ENCODE measurements around the gene PHOSPHO2.

Gene PHOSPHO2

DNA sequence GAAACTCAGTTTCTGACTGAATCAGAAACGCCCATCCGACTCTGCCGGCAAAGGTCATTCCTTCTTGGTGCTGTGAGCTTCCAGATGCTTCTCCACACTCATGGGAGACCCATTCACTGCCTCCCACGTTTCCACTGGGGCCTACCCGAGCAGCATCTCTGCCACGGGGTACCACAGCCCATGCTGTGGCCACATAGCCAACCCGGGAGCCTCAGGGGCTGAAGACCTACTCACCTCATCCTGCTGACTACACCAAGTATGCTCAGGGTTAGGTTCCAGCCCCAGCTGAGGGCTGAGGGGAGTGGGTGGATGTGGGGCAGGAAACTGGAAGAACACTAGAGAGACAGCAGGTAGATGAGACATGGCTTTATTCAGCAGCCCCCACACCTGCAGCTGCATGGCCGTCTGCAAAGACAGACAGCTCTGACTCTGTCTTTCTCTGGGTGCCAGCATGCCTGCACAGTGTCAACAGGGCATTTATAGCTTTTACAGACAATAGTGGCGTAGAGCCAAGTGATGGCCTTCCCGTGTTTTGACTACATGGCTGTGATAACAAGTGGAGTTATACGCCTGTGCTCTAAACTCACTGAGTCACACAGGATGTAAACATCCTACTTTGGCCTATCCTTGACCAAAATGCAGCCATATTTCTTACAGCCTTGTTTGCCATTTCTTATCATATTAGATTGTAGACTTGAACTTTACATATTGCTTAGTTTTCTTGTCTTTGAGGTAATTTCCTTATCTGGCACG is 22.8 kb downstream of the PHOSPHO2 start:
- DNase-seq (ENCODE audit: low read depth): no peak

DNA sequence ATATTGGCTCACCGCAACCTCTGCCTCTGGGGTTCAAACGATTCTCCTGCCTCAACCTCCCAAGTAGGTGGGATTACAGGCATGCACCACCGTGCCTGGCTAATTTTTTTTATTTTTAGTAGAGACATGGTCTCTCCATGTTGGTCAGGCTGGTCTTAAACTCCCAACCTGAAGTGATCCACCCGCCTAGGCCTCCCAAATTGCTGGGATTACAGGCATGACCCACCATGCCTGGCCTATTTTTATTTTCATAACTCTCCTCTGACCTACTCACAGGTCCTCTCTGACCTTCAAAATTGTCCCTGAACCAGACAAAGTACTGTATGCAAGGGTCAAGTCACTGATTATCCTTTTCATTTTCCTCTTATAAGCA is 23.4 kb downstream of the PHOSPHO2 start:
- no peak for DNase-seq (ENCODE audit: low read depth)

DNA sequence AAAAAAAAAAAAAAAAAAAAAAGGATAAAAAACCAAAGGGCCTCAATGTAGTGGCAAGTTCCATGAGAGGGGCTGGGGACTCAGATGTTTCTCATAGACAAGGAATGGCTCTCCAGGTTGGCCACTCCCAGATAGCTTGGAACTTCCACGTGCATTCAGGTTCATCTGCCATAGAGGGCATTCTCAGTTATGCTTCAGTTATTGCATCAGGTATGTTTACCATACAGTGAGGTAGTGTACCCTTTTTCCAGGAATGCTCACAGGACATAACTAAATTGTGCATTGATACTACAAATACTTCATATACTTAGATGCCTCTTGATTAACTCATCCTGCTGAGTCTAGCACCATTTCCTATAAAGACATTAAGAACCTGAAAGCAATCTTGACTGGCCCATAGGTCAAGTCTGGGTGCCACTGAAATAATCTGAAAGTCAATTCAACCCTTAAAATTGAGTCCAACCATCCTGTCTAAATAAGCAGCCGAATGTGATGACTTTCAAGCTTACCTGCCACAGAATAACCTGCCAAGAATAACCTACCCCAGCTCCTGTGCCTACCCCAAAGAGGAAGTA is 24.7 kb downstream of the PHOSPHO2 start:
- DNase-seq (ENCODE audit: low read depth): no peak

DNA sequence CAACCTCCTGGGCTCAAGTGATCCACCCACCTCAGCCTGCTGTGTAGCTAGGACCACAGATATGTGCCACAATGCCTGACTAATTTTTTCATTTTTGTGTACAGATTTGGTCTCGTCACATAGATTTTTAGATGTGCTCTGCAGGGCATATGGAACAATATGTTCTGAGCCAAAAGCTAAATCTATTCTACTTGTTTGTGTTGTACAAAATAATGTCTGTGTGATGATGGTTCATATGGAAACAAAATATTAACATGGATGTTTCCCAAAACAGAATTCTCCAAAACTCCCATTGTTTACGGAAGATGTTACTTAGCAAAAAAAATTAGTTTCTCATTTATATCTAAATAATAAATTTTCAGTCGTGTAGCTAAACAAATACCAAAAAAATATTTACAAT is 26.7 kb downstream of the PHOSPHO2 start:
- DNase-seq (ENCODE audit: low read depth): no peak

GRCh38 chr2:169727065-169727464 is 32.8 kb downstream of the PHOSPHO2 start:
- DNase-seq (ENCODE audit: low read depth): no peak

- no peak for DNase-seq (ENCODE audit: low read depth)
These were observed 35.0 kb downstream of the PHOSPHO2 start for GRCh38 chr2:169729274-169729605.

- DNase-seq (ENCODE audit: low read depth): no peak
These were observed 37.8 kb downstream of the PHOSPHO2 start for GRCh38 chr2:169732075-169732474.

DNA sequence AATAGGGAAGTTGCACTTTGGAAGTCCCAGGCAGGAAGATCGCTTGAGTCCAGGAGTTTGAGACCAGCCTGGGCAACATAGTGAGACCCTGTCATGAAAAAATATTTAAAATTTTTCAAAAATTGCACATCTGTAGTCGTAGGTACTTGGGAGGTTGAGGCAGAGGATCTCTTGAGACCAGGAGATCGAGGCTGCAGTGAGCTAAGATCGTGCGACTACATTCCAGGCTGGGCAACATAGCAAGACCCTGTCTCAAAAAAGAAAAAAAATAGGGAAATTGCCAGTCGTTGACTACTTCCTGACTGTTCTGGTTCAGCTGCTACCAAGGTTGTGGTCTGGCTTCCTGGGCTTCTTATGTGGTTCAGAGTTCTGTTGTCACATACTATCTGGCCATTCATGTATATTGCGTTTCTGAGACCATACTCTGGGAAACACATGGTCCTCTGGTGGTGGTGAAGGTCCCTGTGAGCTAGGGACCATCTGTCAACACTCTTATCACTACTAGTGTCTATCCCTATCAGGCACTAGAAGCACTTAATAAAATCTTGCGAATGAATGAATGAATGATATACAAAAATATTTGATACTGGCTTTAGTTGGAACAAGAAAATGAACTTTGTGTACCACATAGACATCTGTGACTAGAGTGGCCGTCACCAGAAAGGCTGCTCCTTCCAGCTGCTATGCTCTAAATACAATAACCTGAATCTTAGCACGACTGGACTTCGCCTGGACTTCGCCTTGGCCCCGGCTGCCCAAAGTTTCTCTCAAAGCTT is 38.5 kb downstream of the PHOSPHO2 start:
- no peak for DNase-seq (ENCODE audit: low read depth)

- no peak for DNase-seq (ENCODE audit: low read depth)
These were observed 40.0 kb downstream of the PHOSPHO2 start for GRCh38 chr2:169734169-169734847.

DNA sequence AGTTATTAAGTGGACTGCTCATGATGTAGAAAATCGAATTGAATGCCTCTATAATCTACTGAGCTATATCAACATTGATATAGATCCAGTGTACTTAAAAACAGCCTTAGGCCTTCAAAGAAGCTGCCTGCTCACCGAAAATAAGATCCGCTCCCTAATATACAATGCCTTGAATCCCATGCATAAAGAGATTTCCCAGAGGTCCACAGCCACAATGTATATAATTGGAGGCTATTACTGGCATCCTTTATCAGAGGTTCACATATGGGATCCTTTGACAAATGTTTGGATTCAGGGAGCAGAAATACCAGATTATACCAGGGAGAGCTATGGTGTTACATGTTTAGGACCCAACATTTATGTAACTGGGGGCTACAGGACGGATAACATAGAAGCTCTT is 41.4 kb downstream of the PHOSPHO2 start:
- no peak for DNase-seq (ENCODE audit: low read depth)

DNA sequence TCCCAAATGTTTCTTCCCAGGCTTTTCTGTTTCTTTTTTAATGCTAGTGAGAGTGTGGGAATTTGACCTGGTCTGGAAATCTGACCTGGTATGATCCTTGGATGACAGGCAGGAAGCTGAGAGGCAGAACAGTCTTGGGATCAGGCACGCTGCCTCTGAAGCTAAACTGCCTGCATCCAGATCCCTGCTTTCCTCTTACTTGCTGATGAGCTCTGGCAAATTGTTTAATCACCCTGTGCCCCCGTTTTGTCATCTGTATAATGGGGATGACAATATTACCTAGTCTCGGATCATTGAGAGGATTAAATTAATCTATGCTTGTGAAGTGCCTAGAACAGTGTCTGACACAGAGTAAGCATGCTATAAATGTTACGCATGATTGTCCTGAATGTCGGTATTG is 42.6 kb downstream of the PHOSPHO2 start:
- no peak for DNase-seq (ENCODE audit: low read depth)

- no peak for DNase-seq (ENCODE audit: low read depth)
These were observed 44.4 kb downstream of the PHOSPHO2 start for GRCh38 chr2:169738566-169739229.

GRCh38 chr2:169739351-169739750 is 45.1 kb downstream of the PHOSPHO2 start:
- DNase-seq (ENCODE audit: low read depth): no peak

DNA sequence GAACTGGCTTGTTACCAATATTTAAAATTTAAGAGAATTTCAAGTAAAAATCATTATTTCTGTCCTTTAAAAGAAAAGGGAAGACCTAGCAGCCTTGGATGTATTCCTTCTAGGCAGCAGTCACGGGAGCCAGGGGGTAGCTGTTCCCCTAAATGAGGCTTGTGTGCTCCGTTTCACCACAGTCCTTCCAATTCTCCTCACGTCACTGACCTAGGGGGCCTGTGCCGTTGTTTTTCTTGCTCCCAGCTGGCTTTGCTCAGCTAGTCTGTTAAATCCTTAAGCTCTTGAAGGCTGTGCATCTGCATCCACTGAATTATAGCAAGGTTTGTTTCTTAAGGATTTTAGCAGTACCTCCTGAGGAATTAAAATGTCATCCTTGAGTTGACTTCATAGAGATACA is 49.3 kb downstream of the PHOSPHO2 start:
- DNase-seq (ENCODE audit: low read depth): no peak

DNA sequence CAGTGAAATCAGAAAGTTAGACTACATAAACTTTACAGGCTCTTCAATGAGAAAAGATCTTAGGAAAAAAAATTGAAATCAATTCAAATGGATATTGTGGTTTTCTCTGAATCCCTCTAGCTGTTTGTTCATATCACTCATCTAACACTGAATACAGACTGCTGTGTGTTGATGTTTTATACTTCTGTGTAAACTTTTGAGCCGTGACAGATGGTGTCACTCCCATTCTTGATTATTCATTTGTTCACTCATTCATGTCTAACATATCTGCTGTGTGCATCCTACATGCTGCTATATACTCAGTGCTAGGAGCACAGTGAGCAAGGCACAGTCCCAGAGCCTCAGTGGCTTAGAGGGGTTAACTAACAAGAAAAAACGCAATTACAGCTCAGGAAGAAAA is 52.0 kb downstream of the PHOSPHO2 start:
- no peak for DNase-seq (ENCODE audit: low read depth)

GRCh38 chr2:169748319-169748718 is 54.0 kb downstream of the PHOSPHO2 start:
- no peak for DNase-seq (ENCODE audit: low read depth)
